Measurements from ENCODE around the gene TMOD2. TPM values are rescaled to one million over a fixed set of nuclear protein-coding genes. Genes with fewer than 3 reads are reported as not detected.

Gene TMOD2
- total RNA-seq, 1 experiment from 2014 or later: 0.52 TPM

GRCh38 chr15:51848811-51849210, 97.4 kb downstream of the TMOD2 start:
- no peaks in the 10 kb centered on the region for H3K36me3 ChIP-seq (ENCODE audit: control insufficient read depth, insufficient read depth, low read length)
- no peaks in the 10 kb centered on the region for H3K27me3 ChIP-seq (replicated peaks; ENCODE audit: control insufficient read depth, insufficient read depth, low read length)
- H3K4me1 ChIP-seq: peaks cover 26% of the 10 kb centered on the region
- intact Hi-C loops (cut with micrococcal nuclease; ENCODE audit: unreplicated experiment): no loop called here
- Mint-ChIP-seq H3K27me3 (ENCODE audit: insufficient read depth, unreplicated experiment) (no peaks in the 10 kb centered on the region), H3K36me3 (ENCODE audit: insufficient read depth, unreplicated experiment) (peaks cover 17% of the 10 kb centered on the region), H3K4me1 (ENCODE audit: low read depth, unreplicated experiment) (peaks cover 9% of the 10 kb centered on the region), H3K4me3 (ENCODE audit: unreplicated experiment) (no peak overlapping the region), H3K27ac (ENCODE audit: unreplicated experiment) (no peak overlapping the region), H3K9me3 (ENCODE audit: unreplicated experiment) (no peaks in the 10 kb centered on the region)
- no TSS peak for BruUV-seq (replicated peaks)
- ChIA-PET CTCF (no interaction called here), POLR2A (no interaction called here)
- H3K9me3 ChIP-seq: no peaks in the 10 kb centered on the region
- no peak for DNase-seq
- no peak for TF ChIP-seq CTCF (IDR thresholded peaks at IDR 0.05; ENCODE audit: insufficient read depth in 1 of 2, low read depth in 1 of 2, low read length in 1 of 2, severe bottlenecking in 1 of 2, unreplicated experiment in 1 of 2)
- no peak overlapping the region for H3K4me3 ChIP-seq (ENCODE audit: low read depth, low read length)

GRCh38 chr15:51849860-51850259, 98.5 kb downstream of the TMOD2 start:
- peak overlapping the region; percentile 6 for H3K27ac Mint-ChIP-seq (ENCODE audit: unreplicated experiment)
- BruUV-seq (replicated peaks): no TSS peak
- H3K4me1 Mint-ChIP-seq (ENCODE audit: low read depth, unreplicated experiment): peaks cover 6% of the 10 kb centered on the region
- intact Hi-C loops (cut with micrococcal nuclease; ENCODE audit: unreplicated experiment): no loop called here
- H3K27me3 Mint-ChIP-seq (ENCODE audit: insufficient read depth, unreplicated experiment): no peaks in the 10 kb centered on the region
- DNase-seq: no peak
- no peak for TF ChIP-seq CTCF (IDR thresholded peaks at IDR 0.05; ENCODE audit: insufficient read depth in 1 of 2, low read depth in 1 of 2, low read length in 1 of 2, severe bottlenecking in 1 of 2, unreplicated experiment in 1 of 2)
- Histone ChIP-seq H3K4me3 (ENCODE audit: low read depth, low read length) (no peak overlapping the region), H3K4me1 (peaks cover 15% of the 10 kb centered on the region), H3K27me3 (replicated peaks; ENCODE audit: control insufficient read depth, insufficient read depth, low read length) (no peaks in the 10 kb centered on the region), H3K36me3 (ENCODE audit: control insufficient read depth, insufficient read depth, low read length) (no peaks in the 10 kb centered on the region), H3K9me3 (no peaks in the 10 kb centered on the region)
- peaks cover 18% of the 10 kb centered on the region for H3K36me3 Mint-ChIP-seq (ENCODE audit: insufficient read depth, unreplicated experiment)
- POLR2A ChIA-PET: no interaction called here
- H3K4me3 Mint-ChIP-seq (ENCODE audit: unreplicated experiment): no peak overlapping the region
- no peaks in the 10 kb centered on the region for H3K9me3 Mint-ChIP-seq (ENCODE audit: unreplicated experiment)
- CTCF ChIA-PET: no interaction called here

GRCh38 chr15:51853998-51854397, 102.6 kb downstream of the TMOD2 start:
- intact Hi-C loops (cut with micrococcal nuclease; ENCODE audit: unreplicated experiment): loop anchor here (1.0 kb wide), 1 partner anchor 11 kb away; no protein-coding TSS in a partner anchor
- no peak for DNase-seq
- H3K36me3 Mint-ChIP-seq (ENCODE audit: insufficient read depth, unreplicated experiment): peaks cover 16% of the 10 kb centered on the region
- no peak overlapping the region for H3K27ac Mint-ChIP-seq (ENCODE audit: unreplicated experiment)
- no peaks in the 10 kb centered on the region for H3K9me3 Mint-ChIP-seq (ENCODE audit: unreplicated experiment)
- Histone ChIP-seq H3K4me3 (ENCODE audit: low read depth, low read length) (no peak overlapping the region), H3K36me3 (ENCODE audit: control insufficient read depth, insufficient read depth, low read length) (no peaks in the 10 kb centered on the region), H3K27me3 (replicated peaks; ENCODE audit: control insufficient read depth, insufficient read depth, low read length) (no peaks in the 10 kb centered on the region), H3K4me1 (no peaks in the 10 kb centered on the region), H3K9me3 (no peaks in the 10 kb centered on the region)
- ChIA-PET POLR2A (no interaction called here), CTCF (no interaction called here)
- H3K4me1 Mint-ChIP-seq (ENCODE audit: low read depth, unreplicated experiment): peaks cover 6% of the 10 kb centered on the region
- no TSS peak for BruUV-seq (replicated peaks)
- H3K27me3 Mint-ChIP-seq (ENCODE audit: insufficient read depth, unreplicated experiment): no peaks in the 10 kb centered on the region
- H3K4me3 Mint-ChIP-seq (ENCODE audit: unreplicated experiment): no peak overlapping the region
- no peak for TF ChIP-seq CTCF (IDR thresholded peaks at IDR 0.05; ENCODE audit: insufficient read depth in 1 of 2, low read depth in 1 of 2, low read length in 1 of 2, severe bottlenecking in 1 of 2, unreplicated experiment in 1 of 2)
